ENCODE results near the gene DPP3.

DPP3 gene

GRCh38 chr11:66548774-66549630 is 68.8 kb downstream of the DPP3 start:
- H3K27ac ChIP-seq (ENCODE audit: low read depth, low read length): no peak overlapping the region
- H2BK120ac ChIP-seq (ENCODE audit: insufficient read depth, low read length, poor library complexity): no peak overlapping the region
- no peak overlapping the region for H4K8ac ChIP-seq (ENCODE audit: low read depth, low read length)
- H3K27me3 ChIP-seq (ENCODE audit: insufficient read depth, low read length): no peaks in the 10 kb centered on the region
- no peak overlapping the region for H2AK5ac ChIP-seq (ENCODE audit: low read length)
- H3K79me2 ChIP-seq (ENCODE audit: control insufficient read depth, insufficient read depth, low read length, poor library complexity): peaks cover 5% of the 10 kb centered on the region
- no peak overlapping the region for H4K91ac ChIP-seq (ENCODE audit: low read depth, low read length)
- H3K9me3 ChIP-seq (ENCODE audit: insufficient read depth, low read depth, low read length): no peaks in the 10 kb centered on the region
- peaks cover 7% of the 10 kb centered on the region for H3K79me1 ChIP-seq (ENCODE audit: low read length)
- no peak overlapping the region for H2AFZ ChIP-seq (ENCODE audit: insufficient read depth, low read length, poor library complexity)
- no peak overlapping the region for H3K4me3 ChIP-seq (ENCODE audit: low read depth, low read length)
- no peak overlapping the region for H3K4me2 ChIP-seq (ENCODE audit: low read length)
- H2BK5ac ChIP-seq (ENCODE audit: low read depth, low read length, poor library complexity): no peak overlapping the region
- no peak overlapping the region for H3K14ac ChIP-seq (ENCODE audit: low read length)
- peaks cover 3 to 5% of the 10 kb centered on the region in 2 experiments for H3K4me1 ChIP-seq (ENCODE audit: control insufficient read depth in 1 of 2, insufficient read depth in 2 of 2, low read length in 2 of 2)
- WGBS (ENCODE audit: extremely low coverage, insufficient coverage, insufficient read length): no CpG with 5 or more reads among the region's 16 CpGs
- no peak overlapping the region for H3K23ac ChIP-seq (ENCODE audit: low read length)
- no peak overlapping the region for H4K12ac ChIP-seq (ENCODE audit: low read depth, low read length)
- no peak overlapping the region for H2BK12ac ChIP-seq (ENCODE audit: low read length)
- no peak overlapping the region for H3K9ac ChIP-seq (ENCODE audit: low read length)
- H3K4ac ChIP-seq (ENCODE audit: low read depth, low read length): no peak overlapping the region
- H3K36me3 ChIP-seq (ENCODE audit: control insufficient read depth in 1 of 2, insufficient read depth in 2 of 2, low read length in 2 of 2): no peaks in the 10 kb centered on the region
- no peak overlapping the region for H3K18ac ChIP-seq (ENCODE audit: low read length)
- no peak for DNase-seq

DNA sequence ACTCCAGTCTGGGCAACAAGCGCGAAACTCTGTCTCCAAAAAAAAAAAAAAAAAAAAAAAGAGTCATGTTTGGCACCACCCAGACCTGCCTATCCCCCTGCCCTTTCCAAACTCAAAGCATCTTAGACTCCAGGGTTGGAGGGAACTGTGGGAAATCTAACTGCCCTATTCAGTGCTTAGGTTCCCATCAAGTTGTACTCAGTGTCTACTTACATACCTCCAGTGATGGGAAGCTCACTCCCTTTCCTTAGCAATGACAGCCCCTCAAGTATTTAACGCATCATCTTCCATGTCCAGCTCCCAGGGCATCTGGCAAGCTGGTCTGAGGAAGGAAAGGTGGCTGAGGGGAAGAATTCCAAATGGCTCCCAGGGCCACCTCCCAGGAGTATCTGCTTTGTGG is 69.5 kb downstream of the DPP3 start:
- no peaks in the 10 kb centered on the region for H3K27me3 ChIP-seq (ENCODE audit: insufficient read depth, low read length)
- no peak overlapping the region for H2AFZ ChIP-seq (ENCODE audit: insufficient read depth, low read length, poor library complexity)
- peaks cover 5% of the 10 kb centered on the region for H3K79me2 ChIP-seq (ENCODE audit: control insufficient read depth, insufficient read depth, low read length, poor library complexity)
- H3K27ac ChIP-seq (ENCODE audit: low read depth, low read length): no peak overlapping the region
- H4K8ac ChIP-seq (ENCODE audit: low read depth, low read length): no peak overlapping the region
- no peak overlapping the region for H2AK5ac ChIP-seq (ENCODE audit: low read length)
- H3K18ac ChIP-seq (ENCODE audit: low read length): no peak overlapping the region
- no peak overlapping the region for H2BK120ac ChIP-seq (ENCODE audit: insufficient read depth, low read length, poor library complexity)
- H3K4ac ChIP-seq (ENCODE audit: low read depth, low read length): no peak overlapping the region
- H3K14ac ChIP-seq (ENCODE audit: low read length): no peak overlapping the region
- H3K4me3 ChIP-seq (ENCODE audit: low read depth, low read length): no peak overlapping the region
- no peak overlapping the region for H3K4me2 ChIP-seq (ENCODE audit: low read length)
- DNase-seq: no peak
- no peak overlapping the region for H3K23ac ChIP-seq (ENCODE audit: low read length)
- no peak overlapping the region for H4K91ac ChIP-seq (ENCODE audit: low read depth, low read length)
- H2BK12ac ChIP-seq (ENCODE audit: low read length): no peak overlapping the region
- peaks cover 7% of the 10 kb centered on the region for H3K79me1 ChIP-seq (ENCODE audit: low read length)
- H2BK5ac ChIP-seq (ENCODE audit: low read depth, low read length, poor library complexity): no peak overlapping the region
- H3K9me3 ChIP-seq (ENCODE audit: insufficient read depth, low read depth, low read length): no peaks in the 10 kb centered on the region
- H3K4me1 ChIP-seq (ENCODE audit: control insufficient read depth in 1 of 2, insufficient read depth in 2 of 2, low read length in 2 of 2): peaks cover 3 to 5% of the 10 kb centered on the region in 2 experiments
- H4K12ac ChIP-seq (ENCODE audit: low read depth, low read length): no peak overlapping the region
- no peak overlapping the region for H3K9ac ChIP-seq (ENCODE audit: low read length)
- H3K36me3 ChIP-seq (ENCODE audit: control insufficient read depth in 1 of 2, insufficient read depth in 2 of 2, low read length in 2 of 2): no peaks in the 10 kb centered on the region
- WGBS (ENCODE audit: extremely low coverage, insufficient coverage, insufficient read length): no CpG with 5 or more reads among the region's 3 CpGs

DNA sequence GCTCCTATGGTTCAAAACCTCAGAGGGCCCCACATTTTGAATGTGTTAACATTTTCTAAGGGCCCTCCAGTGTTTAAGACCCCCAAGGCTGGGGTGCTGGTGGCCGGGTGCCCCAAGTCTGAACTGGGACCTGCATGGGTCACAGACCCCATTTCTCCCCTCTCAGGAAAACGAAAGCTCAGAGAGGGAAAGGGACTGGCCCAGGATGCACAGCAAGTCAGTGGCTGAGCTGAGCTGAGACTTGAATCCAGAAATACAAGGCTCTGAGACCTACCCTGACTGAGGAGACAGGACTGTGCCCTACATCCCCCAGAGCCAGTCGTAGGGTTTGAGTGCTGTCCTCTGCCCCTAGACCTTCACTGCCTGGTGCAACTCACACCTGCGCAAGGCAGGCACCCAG is 70.7 kb downstream of the DPP3 start:
- H3K9ac ChIP-seq (ENCODE audit: low read length): no peak overlapping the region
- H3K36me3 ChIP-seq (ENCODE audit: control insufficient read depth in 1 of 2, insufficient read depth in 2 of 2, low read length in 2 of 2): no peaks in the 10 kb centered on the region
- peaks cover 2% of the 10 kb centered on the region for H3K79me2 ChIP-seq (ENCODE audit: control insufficient read depth, insufficient read depth, low read length, poor library complexity)
- H3K27me3 ChIP-seq (ENCODE audit: insufficient read depth, low read length): no peaks in the 10 kb centered on the region
- no peak overlapping the region for H3K18ac ChIP-seq (ENCODE audit: low read length)
- H3K79me1 ChIP-seq (ENCODE audit: low read length): peaks cover 3% of the 10 kb centered on the region
- H3K4ac ChIP-seq (ENCODE audit: low read depth, low read length): no peak overlapping the region
- no peak overlapping the region for H4K91ac ChIP-seq (ENCODE audit: low read depth, low read length)
- H2AFZ ChIP-seq (ENCODE audit: insufficient read depth, low read length, poor library complexity): no peak overlapping the region
- H3K4me1 ChIP-seq (ENCODE audit: control insufficient read depth in 1 of 2, insufficient read depth in 2 of 2, low read length in 2 of 2): peaks cover 3 to 5% of the 10 kb centered on the region in 2 experiments
- no peak overlapping the region for H2AK5ac ChIP-seq (ENCODE audit: low read length)
- no peak overlapping the region for H4K8ac ChIP-seq (ENCODE audit: low read depth, low read length)
- H3K4me3 ChIP-seq (ENCODE audit: low read depth, low read length): no peak overlapping the region
- no peak overlapping the region for H3K23ac ChIP-seq (ENCODE audit: low read length)
- no peak overlapping the region for H3K27ac ChIP-seq (ENCODE audit: low read depth, low read length)
- no peak for DNase-seq
- H2BK12ac ChIP-seq (ENCODE audit: low read length): no peak overlapping the region
- no peak overlapping the region for H3K4me2 ChIP-seq (ENCODE audit: low read length)
- H2BK5ac ChIP-seq (ENCODE audit: low read depth, low read length, poor library complexity): no peak overlapping the region
- H3K9me3 ChIP-seq (ENCODE audit: insufficient read depth, low read depth, low read length): no peaks in the 10 kb centered on the region
- H3K14ac ChIP-seq (ENCODE audit: low read length): no peak overlapping the region
- H4K12ac ChIP-seq (ENCODE audit: low read depth, low read length): no peak overlapping the region
- H2BK120ac ChIP-seq (ENCODE audit: insufficient read depth, low read length, poor library complexity): no peak overlapping the region
- WGBS (ENCODE audit: extremely low coverage, insufficient coverage, insufficient read length): no CpG with 5 or more reads among the region's 4 CpGs

DNA sequence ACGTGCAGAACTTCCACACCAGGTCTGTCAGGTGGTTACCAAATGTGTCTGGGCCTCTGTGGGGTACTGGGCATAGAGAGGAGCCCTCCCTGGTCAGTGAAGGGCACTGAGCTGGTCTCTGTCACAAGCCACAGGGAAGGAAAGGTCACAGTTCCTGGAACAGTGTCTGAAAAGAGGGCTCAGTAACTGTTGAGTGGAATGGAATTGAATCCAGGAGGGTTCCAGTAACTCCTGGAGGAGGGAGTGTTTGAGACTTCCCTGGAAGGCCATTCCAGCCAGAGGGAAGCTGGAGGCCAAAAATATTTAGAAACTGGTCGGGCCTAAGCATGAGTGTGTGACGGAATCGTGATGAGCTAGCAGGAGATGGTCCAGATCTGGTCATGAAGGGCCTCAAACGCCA is 74.4 kb downstream of the DPP3 start:
- H2BK12ac ChIP-seq (ENCODE audit: low read length): no peak overlapping the region
- no peak overlapping the region for H2AFZ ChIP-seq (ENCODE audit: insufficient read depth, low read length, poor library complexity)
- no peak overlapping the region for H2BK5ac ChIP-seq (ENCODE audit: low read depth, low read length, poor library complexity)
- H3K18ac ChIP-seq (ENCODE audit: low read length): no peak overlapping the region
- no peaks in the 10 kb centered on the region for H3K27me3 ChIP-seq (ENCODE audit: insufficient read depth, low read length)
- no peak overlapping the region for H4K12ac ChIP-seq (ENCODE audit: low read depth, low read length)
- no peak overlapping the region for H3K4ac ChIP-seq (ENCODE audit: low read depth, low read length)
- H3K79me1 ChIP-seq (ENCODE audit: low read length): no peaks in the 10 kb centered on the region
- no peaks in the 10 kb centered on the region for H3K79me2 ChIP-seq (ENCODE audit: control insufficient read depth, insufficient read depth, low read length, poor library complexity)
- no peaks in the 10 kb centered on the region for H3K4me1 ChIP-seq (ENCODE audit: control insufficient read depth in 1 of 2, insufficient read depth in 2 of 2, low read length in 2 of 2)
- no peak overlapping the region for H3K4me2 ChIP-seq (ENCODE audit: low read length)
- no peak overlapping the region for H3K9ac ChIP-seq (ENCODE audit: low read length)
- no peak overlapping the region for H3K14ac ChIP-seq (ENCODE audit: low read length)
- H3K27ac ChIP-seq (ENCODE audit: low read depth, low read length): no peak overlapping the region
- no peak overlapping the region for H4K91ac ChIP-seq (ENCODE audit: low read depth, low read length)
- DNase-seq: no peak
- H2AK5ac ChIP-seq (ENCODE audit: low read length): no peak overlapping the region
- H2BK120ac ChIP-seq (ENCODE audit: insufficient read depth, low read length, poor library complexity): no peak overlapping the region
- no peak overlapping the region for H4K8ac ChIP-seq (ENCODE audit: low read depth, low read length)
- peaks cover 4% of the 10 kb centered on the region for H3K9me3 ChIP-seq (ENCODE audit: insufficient read depth, low read depth, low read length)
- no CpG with 5 or more reads among the region's 5 CpGs for WGBS (ENCODE audit: extremely low coverage, insufficient coverage, insufficient read length)
- H3K36me3 ChIP-seq (ENCODE audit: control insufficient read depth in 1 of 2, insufficient read depth in 2 of 2, low read length in 2 of 2): no peaks in the 10 kb centered on the region
- no peak overlapping the region for H3K4me3 ChIP-seq (ENCODE audit: low read depth, low read length)
- H3K23ac ChIP-seq (ENCODE audit: low read length): no peak overlapping the region
